Keratinocyte (primary cell): ENCODE results near the gene DOCK7.

Experiments used
- EZH2 ChIP-seq: IDR thresholded peaks from one replicate; pipeline ENCODE4 v1.6.1; 2012; ENCODE audit warnings: inconsistent platforms, mild to moderate bottlenecking, low read length, moderate library complexity
- TF ChIP-seq, protein P1 (sequence below), 3 experiments: IDR thresholded peaks in 1 of 3; conservative IDR thresholded peaks in 1 of 3; optimal IDR thresholded peaks in 1 of 3; 2 replicates in 2 of 3; 3 replicates in 1 of 3; pipeline versions ENCODE3 to v1.5.1; 2011; ENCODE audit warnings: low read length in 3 of 3, mild to moderate bottlenecking in 3 of 3, moderate library complexity in 2 of 3, control low read depth in 1 of 3, inconsistent platforms in 1 of 3; ENCODE audit not compliant: insufficient read depth in 2 of 3; ENCODE audit errors: extremely low read depth in 1 of 3

DNA sequence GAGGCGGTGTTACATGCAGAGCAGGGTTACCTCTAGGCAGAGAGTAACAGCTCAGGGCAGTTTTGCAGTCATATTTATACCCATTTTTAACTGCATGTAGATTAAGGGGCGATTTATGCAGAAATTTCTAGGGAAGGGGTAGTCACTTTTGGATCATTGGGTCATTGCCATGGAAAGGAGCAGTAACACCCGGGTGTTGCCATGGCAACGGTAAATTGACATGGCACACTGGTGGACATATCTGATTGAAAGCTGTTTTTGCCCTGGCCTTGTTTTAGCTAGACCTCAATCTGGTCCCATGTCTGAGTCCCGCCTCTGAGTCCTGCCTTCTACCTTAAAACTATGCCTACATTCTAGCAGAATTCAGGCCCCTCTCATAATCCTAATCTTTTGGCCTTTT, 263.1 kb downstream of the DOCK7 start:
- TF ChIP-seq, protein P1, sequence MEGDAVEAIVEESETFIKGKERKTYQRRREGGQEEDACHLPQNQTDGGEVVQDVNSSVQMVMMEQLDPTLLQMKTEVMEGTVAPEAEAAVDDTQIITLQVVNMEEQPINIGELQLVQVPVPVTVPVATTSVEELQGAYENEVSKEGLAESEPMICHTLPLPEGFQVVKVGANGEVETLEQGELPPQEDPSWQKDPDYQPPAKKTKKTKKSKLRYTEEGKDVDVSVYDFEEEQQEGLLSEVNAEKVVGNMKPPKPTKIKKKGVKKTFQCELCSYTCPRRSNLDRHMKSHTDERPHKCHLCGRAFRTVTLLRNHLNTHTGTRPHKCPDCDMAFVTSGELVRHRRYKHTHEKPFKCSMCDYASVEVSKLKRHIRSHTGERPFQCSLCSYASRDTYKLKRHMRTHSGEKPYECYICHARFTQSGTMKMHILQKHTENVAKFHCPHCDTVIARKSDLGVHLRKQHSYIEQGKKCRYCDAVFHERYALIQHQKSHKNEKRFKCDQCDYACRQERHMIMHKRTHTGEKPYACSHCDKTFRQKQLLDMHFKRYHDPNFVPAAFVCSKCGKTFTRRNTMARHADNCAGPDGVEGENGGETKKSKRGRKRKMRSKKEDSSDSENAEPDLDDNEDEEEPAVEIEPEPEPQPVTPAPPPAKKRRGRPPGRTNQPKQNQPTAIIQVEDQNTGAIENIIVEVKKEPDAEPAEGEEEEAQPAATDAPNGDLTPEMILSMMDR (optimal IDR thresholded peaks at IDR 0.05 in 1 of 3, IDR thresholded peaks at IDR 0.05 in 1 of 3, conservative IDR thresholded peaks at IDR 0.05 in 1 of 3; ENCODE audit: extremely low read depth in 1 of 3, insufficient read depth in 2 of 3, low read length in 3 of 3) = no peak
- TF ChIP-seq EZH2 = no peak
